GM23338 (cell line): ENCODE data around the gene DHRS4L2. TPM values are rescaled to one million over a fixed set of nuclear protein-coding genes. Genes with fewer than 3 reads are reported as not detected.

Source experiments
- ATAC-seq: fragments of 200-7000 bp; cut with Tn5 transposase; 3 replicates; pipeline ENCODE4 v1.9.1; 2020
- DNase-seq: peaks from one replicate; pipeline ENCODE4 v3.0.0-alpha.2; 2015; ENCODE audit warnings: low spot score
- H2AFZ ChIP-seq: fragments of 200-600 bp; sonication (generic); 2 replicates; pipeline ENCODE4 v1.8.0; 2016; ENCODE audit warnings: antibody characterized with exemption, mild to moderate bottlenecking, moderate library complexity
- H3F3A ChIP-seq: fragments of 200-600 bp; sonication (generic); replicated peaks from 2 replicates; pipeline ENCODE4 v1.8.0; 2017; ENCODE audit warnings: antibody characterized with exemption, mixed run types, low read depth
- H3K27ac ChIP-seq: fragments of 200-600 bp; sonication (generic); 2 replicates; pipeline ENCODE4 v1.6.1; 2016; ENCODE audit warnings: low read depth
- H3K27me3 ChIP-seq: fragments of 200-600 bp; sonication (generic); 2 replicates; pipeline ENCODE4 v1.8.0; 2016; ENCODE audit warnings: mild to moderate bottlenecking, mixed run types, moderate library complexity; ENCODE audit not compliant: insufficient read depth
- H3K36me3 ChIP-seq: fragments of 200-600 bp; sonication (generic); 2 replicates; pipeline ENCODE4 v1.8.0; 2016; ENCODE audit warnings: mild to moderate bottlenecking; ENCODE audit not compliant: insufficient read depth
- H3K4me1 ChIP-seq: fragments of 200-600 bp; sonication (generic); 2 replicates; pipeline ENCODE4 v1.8.0; 2016; ENCODE audit warnings: mild to moderate bottlenecking, moderate library complexity; ENCODE audit not compliant: insufficient read depth
- H3K4me2 ChIP-seq: fragments of 200-600 bp; sonication (generic); 2 replicates; pipeline ENCODE4 v1.7.1; 2017; ENCODE audit warnings: mixed run types
- H3K4me3 ChIP-seq: fragments of 200-600 bp; sonication (generic); 2 replicates; pipeline ENCODE4 v1.6.1; 2016; ENCODE audit warnings: mixed run types
- H3K79me2 ChIP-seq: fragments of 200-600 bp; sonication (generic); replicated peaks from 2 replicates; pipeline ENCODE4 v1.8.0; 2017; ENCODE audit warnings: mild to moderate bottlenecking; ENCODE audit not compliant: insufficient read depth
- H3K9me2 ChIP-seq: fragments of 200-600 bp; sonication (generic); 2 replicates; pipeline ENCODE4 v1.8.0; 2017; ENCODE audit not compliant: insufficient read depth
- H4K20me1 ChIP-seq: fragments of 200-600 bp; sonication (generic); replicated peaks from 2 replicates; pipeline ENCODE4 v1.8.0; 2017; ENCODE audit warnings: mild to moderate bottlenecking; ENCODE audit not compliant: insufficient read depth
- H3K27ac Mint-ChIP-seq: 2 replicates; pipeline ENCODE4 v1.8.0; 2020; ENCODE audit warnings: inconsistent platforms, mild to moderate bottlenecking, moderate library complexity, mixed read lengths
- H3K27me3 Mint-ChIP-seq: 3 replicates; pipeline ENCODE4 v1.8.0; 2022; ENCODE audit warnings: low read depth, mild to moderate bottlenecking, moderate library complexity, mixed read lengths, inconsistent platforms; ENCODE audit not compliant: insufficient read depth, poor library complexity
- H3K36me3 Mint-ChIP-seq: 3 replicates; pipeline ENCODE4 v1.8.0; 2021; ENCODE audit warnings: low read depth, mild to moderate bottlenecking, inconsistent platforms, moderate library complexity, mixed read lengths
- H3K4me1 Mint-ChIP-seq: 3 replicates; pipeline ENCODE4 v1.8.0; 2020; ENCODE audit warnings: mild to moderate bottlenecking, inconsistent platforms, mixed read lengths
- H3K4me3 Mint-ChIP-seq: 3 replicates; pipeline ENCODE4 v1.8.0; 2021; ENCODE audit warnings: moderate library complexity, mild to moderate bottlenecking, inconsistent platforms, mixed read lengths
- H3K9me3 Mint-ChIP-seq: 3 replicates; pipeline ENCODE4 v1.8.0; 2020; ENCODE audit warnings: moderate library complexity, mild to moderate bottlenecking, inconsistent platforms, mixed read lengths
- CREB1 ChIP-seq: fragments of 250-450 bp; sonication (Bioruptor Pico); IDR thresholded peaks from 2 replicates; pipeline ENCODE4 v1.5.0; 2020; ENCODE audit warnings: low read depth, mild to moderate bottlenecking, moderate library complexity
- EZH2 ChIP-seq: fragments of 200-600 bp; sonication (generic); IDR thresholded peaks from one replicate; pipeline ENCODE4 v1.8.0; 2017; ENCODE audit warnings: antibody characterized with exemption, mild to moderate bottlenecking, low read depth; ENCODE audit not compliant: unreplicated experiment
- EZH2phosphoT487 ChIP-seq: fragments of 200-600 bp; sonication (generic); IDR thresholded peaks from one replicate; pipeline ENCODE4 v1.8.1; 2018; ENCODE audit warnings: antibody characterized with exemption; ENCODE audit not compliant: unreplicated experiment
- JUNB ChIP-seq: IDR thresholded peaks from one replicate; pipeline ENCODE4 v1.6.1; 2016; ENCODE audit warnings: antibody characterized with exemption; ENCODE audit not compliant: unreplicated experiment
- NANOG ChIP-seq: IDR thresholded peaks from 2 replicates; pipeline ENCODE4 v1.6.1; 2016; ENCODE audit warnings: antibody characterized with exemption, borderline replicate concordance
- POLR2AphosphoS5 ChIP-seq: IDR thresholded peaks from 2 replicates; pipeline ENCODE4 v1.6.1; 2016; ENCODE audit warnings: antibody characterized with exemption, low read depth
- STAT1 ChIP-seq: IDR thresholded peaks from one replicate; pipeline ENCODE4 v1.6.1; 2016; ENCODE audit warnings: antibody characterized with exemption; ENCODE audit not compliant: unreplicated experiment
- ZNF114 ChIP-seq: fragments of 250-450 bp; sonication (Bioruptor Pico); IDR thresholded peaks from 2 replicates; pipeline ENCODE4 v1.5.0; 2020; ENCODE audit warnings: mild to moderate bottlenecking, moderate library complexity
- ZNF331 ChIP-seq: fragments of 250-450 bp; sonication (Bioruptor Pico); IDR thresholded peaks from 2 replicates; pipeline ENCODE4 v1.5.0; 2020; ENCODE audit warnings: low read depth, mild to moderate bottlenecking, moderate library complexity
- polyA plus RNA-seq: library from polyadenylated mRNA; unstranded; fragments of >200 nt; fragmentation: Nextera tagmentation; extraction: Ambion mirVana; gene quantifications from 2 replicates; pipeline ENCODE4 v1.2.1, GENCODE V29; 2016
- total RNA-seq: library from RNA; depleted of rRNA; stranded (reverse); fragments of >200 nt; shearing (Covaris generic); gene quantifications from 2 replicates; pipeline ENCODE4 v1.2.3, GENCODE V29; 2014
- TF ChIP-seq, protein P1 (sequence below): IDR thresholded peaks from 2 replicates; pipeline ENCODE4 v1.6.1; 2016; ENCODE audit warnings: antibody characterized with exemption
- TF ChIP-seq, protein P2 (sequence below): fragments of 250-450 bp; sonication (Bioruptor Pico); IDR thresholded peaks from 2 replicates; pipeline ENCODE4 v1.5.0; 2020; ENCODE audit warnings: mild to moderate bottlenecking, moderate library complexity
- TF ChIP-seq, protein P3 (sequence below), 2 experiments: fragments of 200-600 bp in 1 of 2; sonication (generic) in 1 of 2; conservative IDR thresholded peaks; 2 replicates each; pipeline versions ENCODE4 v1.5.1 to v1.6.1; 2016 to 2017; ENCODE audit warnings: antibody characterized with exemption in 2 of 2, low read depth in 2 of 2, mild to moderate bottlenecking in 2 of 2, moderate library complexity in 1 of 2
- TF ChIP-seq, protein P4 (sequence below): IDR thresholded peaks from one replicate; pipeline ENCODE4 v1.6.1; 2018; ENCODE audit warnings: antibody characterized with exemption; ENCODE audit not compliant: unreplicated experiment

Gene DHRS4L2
- total and polyA plus RNA-seq, 2 experiments from 2014 or later: 6.7 to 12.9 TPM

DNA sequence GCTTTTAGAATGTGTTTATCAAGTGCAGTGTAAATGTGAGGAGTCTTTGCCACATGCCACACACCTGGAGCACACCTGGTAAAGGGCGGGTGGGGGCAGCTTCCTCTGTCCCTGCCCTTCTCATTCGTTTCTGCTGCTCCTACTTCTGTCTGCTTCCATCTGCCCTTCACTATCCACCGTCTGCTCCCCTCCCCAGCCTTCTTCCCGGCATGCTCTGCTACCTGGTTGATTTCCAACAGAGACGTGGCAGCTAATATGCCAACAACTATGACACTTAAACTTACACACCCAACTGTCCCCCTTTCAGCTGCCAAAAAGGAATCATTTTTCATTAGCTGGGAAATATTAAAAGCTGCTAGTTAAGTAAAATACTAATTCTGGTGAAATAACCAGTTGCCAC, 54.0 kb downstream of the DHRS4L2 start:
- H3K36me3 Mint-ChIP-seq: no peaks in the 10 kb centered on the region
- TF ChIP-seq, protein P1, sequence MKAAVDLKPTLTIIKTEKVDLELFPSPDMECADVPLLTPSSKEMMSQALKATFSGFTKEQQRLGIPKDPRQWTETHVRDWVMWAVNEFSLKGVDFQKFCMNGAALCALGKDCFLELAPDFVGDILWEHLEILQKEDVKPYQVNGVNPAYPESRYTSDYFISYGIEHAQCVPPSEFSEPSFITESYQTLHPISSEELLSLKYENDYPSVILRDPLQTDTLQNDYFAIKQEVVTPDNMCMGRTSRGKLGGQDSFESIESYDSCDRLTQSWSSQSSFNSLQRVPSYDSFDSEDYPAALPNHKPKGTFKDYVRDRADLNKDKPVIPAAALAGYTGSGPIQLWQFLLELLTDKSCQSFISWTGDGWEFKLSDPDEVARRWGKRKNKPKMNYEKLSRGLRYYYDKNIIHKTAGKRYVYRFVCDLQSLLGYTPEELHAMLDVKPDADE: no peak
- TF ChIP-seq, protein P2, sequence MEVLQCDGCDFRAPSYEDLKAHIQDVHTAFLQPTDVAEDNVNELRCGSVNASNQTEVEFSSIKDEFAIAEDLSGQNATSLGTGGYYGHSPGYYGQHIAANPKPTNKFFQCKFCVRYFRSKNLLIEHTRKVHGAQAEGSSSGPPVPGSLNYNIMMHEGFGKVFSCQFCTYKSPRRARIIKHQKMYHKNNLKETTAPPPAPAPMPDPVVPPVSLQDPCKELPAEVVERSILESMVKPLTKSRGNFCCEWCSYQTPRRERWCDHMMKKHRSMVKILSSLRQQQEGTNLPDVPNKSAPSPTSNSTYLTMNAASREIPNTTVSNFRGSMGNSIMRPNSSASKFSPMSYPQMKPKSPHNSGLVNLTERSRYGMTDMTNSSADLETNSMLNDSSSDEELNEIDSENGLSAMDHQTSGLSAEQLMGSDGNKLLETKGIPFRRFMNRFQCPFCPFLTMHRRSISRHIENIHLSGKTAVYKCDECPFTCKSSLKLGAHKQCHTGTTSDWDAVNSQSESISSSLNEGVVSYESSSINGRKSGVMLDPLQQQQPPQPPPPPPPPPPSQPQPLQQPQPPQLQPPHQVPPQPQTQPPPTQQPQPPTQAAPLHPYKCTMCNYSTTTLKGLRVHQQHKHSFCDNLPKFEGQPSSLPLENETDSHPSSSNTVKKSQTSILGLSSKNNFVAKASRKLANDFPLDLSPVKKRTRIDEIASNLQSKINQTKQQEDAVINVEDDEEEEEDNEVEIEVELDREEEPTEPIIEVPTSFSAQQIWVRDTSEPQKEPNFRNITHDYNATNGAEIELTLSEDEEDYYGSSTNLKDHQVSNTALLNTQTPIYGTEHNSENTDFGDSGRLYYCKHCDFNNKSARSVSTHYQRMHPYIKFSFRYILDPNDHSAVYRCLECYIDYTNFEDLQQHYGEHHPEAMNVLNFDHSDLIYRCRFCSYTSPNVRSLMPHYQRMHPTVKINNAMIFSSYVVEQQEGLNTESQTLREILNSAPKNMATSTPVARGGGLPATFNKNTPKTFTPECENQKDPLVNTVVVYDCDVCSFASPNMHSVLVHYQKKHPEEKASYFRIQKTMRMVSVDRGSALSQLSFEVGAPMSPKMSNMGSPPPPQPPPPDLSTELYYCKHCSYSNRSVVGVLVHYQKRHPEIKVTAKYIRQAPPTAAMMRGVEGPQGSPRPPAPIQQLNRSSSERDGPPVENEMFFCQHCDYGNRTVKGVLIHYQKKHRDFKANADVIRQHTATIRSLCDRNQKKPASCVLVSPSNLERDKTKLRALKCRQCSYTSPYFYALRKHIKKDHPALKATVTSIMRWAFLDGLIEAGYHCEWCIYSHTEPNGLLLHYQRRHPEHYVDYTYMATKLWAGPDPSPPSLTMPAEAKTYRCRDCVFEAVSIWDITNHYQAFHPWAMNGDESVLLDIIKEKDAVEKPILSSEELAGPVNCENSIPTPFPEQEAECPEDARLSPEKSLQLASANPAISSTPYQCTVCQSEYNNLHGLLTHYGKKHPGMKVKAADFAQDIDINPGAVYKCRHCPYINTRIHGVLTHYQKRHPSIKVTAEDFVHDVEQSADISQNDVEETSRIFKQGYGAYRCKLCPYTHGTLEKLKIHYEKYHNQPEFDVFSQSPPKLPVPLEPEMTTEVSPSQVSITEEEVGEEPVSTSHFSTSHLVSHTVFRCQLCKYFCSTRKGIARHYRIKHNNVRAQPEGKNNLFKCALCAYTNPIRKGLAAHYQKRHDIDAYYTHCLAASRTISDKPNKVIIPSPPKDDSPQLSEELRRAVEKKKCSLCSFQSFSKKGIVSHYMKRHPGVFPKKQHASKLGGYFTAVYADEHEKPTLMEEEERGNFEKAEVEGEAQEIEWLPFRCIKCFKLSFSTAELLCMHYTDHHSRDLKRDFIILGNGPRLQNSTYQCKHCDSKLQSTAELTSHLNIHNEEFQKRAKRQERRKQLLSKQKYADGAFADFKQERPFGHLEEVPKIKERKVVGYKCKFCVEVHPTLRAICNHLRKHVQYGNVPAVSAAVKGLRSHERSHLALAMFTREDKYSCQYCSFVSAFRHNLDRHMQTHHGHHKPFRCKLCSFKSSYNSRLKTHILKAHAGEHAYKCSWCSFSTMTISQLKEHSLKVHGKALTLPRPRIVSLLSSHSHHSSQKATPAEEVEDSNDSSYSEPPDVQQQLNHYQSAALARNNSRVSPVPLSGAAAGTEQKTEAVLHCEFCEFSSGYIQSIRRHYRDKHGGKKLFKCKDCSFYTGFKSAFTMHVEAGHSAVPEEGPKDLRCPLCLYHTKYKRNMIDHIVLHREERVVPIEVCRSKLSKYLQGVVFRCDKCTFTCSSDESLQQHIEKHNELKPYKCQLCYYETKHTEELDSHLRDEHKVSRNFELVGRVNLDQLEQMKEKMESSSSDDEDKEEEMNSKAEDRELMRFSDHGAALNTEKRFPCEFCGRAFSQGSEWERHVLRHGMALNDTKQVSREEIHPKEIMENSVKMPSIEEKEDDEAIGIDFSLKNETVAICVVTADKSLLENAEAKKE (CRISPR knock-in tag): no peak
- TF ChIP-seq STAT1 (no peak), JUNB (no peak), EZH2 (no peak), NANOG (no peak), ZNF331 (CRISPR knock-in tag) (no peak), ZNF114 (CRISPR knock-in tag) (no peak), POLR2AphosphoS5 (no peak), CREB1 (CRISPR knock-in tag) (no peak), EZH2phosphoT487 (no peak)
- TF ChIP-seq, protein P3, sequence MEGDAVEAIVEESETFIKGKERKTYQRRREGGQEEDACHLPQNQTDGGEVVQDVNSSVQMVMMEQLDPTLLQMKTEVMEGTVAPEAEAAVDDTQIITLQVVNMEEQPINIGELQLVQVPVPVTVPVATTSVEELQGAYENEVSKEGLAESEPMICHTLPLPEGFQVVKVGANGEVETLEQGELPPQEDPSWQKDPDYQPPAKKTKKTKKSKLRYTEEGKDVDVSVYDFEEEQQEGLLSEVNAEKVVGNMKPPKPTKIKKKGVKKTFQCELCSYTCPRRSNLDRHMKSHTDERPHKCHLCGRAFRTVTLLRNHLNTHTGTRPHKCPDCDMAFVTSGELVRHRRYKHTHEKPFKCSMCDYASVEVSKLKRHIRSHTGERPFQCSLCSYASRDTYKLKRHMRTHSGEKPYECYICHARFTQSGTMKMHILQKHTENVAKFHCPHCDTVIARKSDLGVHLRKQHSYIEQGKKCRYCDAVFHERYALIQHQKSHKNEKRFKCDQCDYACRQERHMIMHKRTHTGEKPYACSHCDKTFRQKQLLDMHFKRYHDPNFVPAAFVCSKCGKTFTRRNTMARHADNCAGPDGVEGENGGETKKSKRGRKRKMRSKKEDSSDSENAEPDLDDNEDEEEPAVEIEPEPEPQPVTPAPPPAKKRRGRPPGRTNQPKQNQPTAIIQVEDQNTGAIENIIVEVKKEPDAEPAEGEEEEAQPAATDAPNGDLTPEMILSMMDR (conservative IDR thresholded peaks at IDR 0.05; ENCODE audit: low read depth in 2 of 2): no peak
- TF ChIP-seq, protein P4, sequence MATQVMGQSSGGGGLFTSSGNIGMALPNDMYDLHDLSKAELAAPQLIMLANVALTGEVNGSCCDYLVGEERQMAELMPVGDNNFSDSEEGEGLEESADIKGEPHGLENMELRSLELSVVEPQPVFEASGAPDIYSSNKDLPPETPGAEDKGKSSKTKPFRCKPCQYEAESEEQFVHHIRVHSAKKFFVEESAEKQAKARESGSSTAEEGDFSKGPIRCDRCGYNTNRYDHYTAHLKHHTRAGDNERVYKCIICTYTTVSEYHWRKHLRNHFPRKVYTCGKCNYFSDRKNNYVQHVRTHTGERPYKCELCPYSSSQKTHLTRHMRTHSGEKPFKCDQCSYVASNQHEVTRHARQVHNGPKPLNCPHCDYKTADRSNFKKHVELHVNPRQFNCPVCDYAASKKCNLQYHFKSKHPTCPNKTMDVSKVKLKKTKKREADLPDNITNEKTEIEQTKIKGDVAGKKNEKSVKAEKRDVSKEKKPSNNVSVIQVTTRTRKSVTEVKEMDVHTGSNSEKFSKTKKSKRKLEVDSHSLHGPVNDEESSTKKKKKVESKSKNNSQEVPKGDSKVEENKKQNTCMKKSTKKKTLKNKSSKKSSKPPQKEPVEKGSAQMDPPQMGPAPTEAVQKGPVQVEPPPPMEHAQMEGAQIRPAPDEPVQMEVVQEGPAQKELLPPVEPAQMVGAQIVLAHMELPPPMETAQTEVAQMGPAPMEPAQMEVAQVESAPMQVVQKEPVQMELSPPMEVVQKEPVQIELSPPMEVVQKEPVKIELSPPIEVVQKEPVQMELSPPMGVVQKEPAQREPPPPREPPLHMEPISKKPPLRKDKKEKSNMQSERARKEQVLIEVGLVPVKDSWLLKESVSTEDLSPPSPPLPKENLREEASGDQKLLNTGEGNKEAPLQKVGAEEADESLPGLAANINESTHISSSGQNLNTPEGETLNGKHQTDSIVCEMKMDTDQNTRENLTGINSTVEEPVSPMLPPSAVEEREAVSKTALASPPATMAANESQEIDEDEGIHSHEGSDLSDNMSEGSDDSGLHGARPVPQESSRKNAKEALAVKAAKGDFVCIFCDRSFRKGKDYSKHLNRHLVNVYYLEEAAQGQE: no peak

More for the DNA sequence above, 54.0 kb downstream of the DHRS4L2 start:
- H3F3A ChIP-seq: no peaks in the 10 kb centered on the region
- no peaks in the 10 kb centered on the region for H3K9me2 ChIP-seq
- no peak overlapping the region for H3K27ac Mint-ChIP-seq
- H3K79me2 ChIP-seq: no peaks in the 10 kb centered on the region
- no peaks in the 10 kb centered on the region for H3K27me3 Mint-ChIP-seq
- no peaks in the 10 kb centered on the region for H3K4me1 ChIP-seq
- no peaks in the 10 kb centered on the region for H3K27me3 ChIP-seq
- no peak overlapping the region for H3K4me2 ChIP-seq
- H4K20me1 ChIP-seq: no peaks in the 10 kb centered on the region
- H3K4me3 Mint-ChIP-seq: no peak overlapping the region
- peaks cover 4% of the 10 kb centered on the region; the same call in 1 of the 3 replicates for H3K4me1 Mint-ChIP-seq
- H3K4me3 ChIP-seq: no peak overlapping the region
- H2AFZ ChIP-seq: no peak overlapping the region
- DNase-seq (no peak), ATAC-seq (no peak)
- no peaks in the 10 kb centered on the region for H3K36me3 ChIP-seq
- no peaks in the 10 kb centered on the region for H3K9me3 Mint-ChIP-seq
- no peak overlapping the region for H3K27ac ChIP-seq
